ENCODE data around the gene TBPL2. TPM values are rescaled to one million over a fixed set of nuclear protein-coding genes. Genes with fewer than 3 reads are reported as not detected.

The TBPL2 gene
- total RNA-seq, 1 experiment from 2014 or later: not detected

- H2BK120ac ChIP-seq (ENCODE audit: low read depth, low read length, poor library complexity, severe bottlenecking): no peak overlapping the region
- H3T11ph ChIP-seq (ENCODE audit: low read length): no peak overlapping the region
- no peak for TF ChIP-seq CTCF (conservative IDR thresholded peaks at IDR 0.05)
- peaks cover 2% of the 10 kb centered on the region; the same call in 1 of the 2 replicates for H3K27me3 Mint-ChIP-seq (ENCODE audit: low read depth)
- H2BK20ac ChIP-seq (ENCODE audit: low read depth, low read length, poor library complexity, severe bottlenecking): no peak overlapping the region
- no peak overlapping the region for H3K23ac ChIP-seq (ENCODE audit: insufficient read length, low read depth, low read length)
- no peak overlapping the region for H3K4ac ChIP-seq (ENCODE audit: low read depth, low read length)
- H4K5ac ChIP-seq (ENCODE audit: insufficient read length, low read depth, low read length): no peak overlapping the region
- H3K79me2 ChIP-seq (ENCODE audit: insufficient read depth, low read length): no peaks in the 10 kb centered on the region
- H4K20me1 ChIP-seq (ENCODE audit: control insufficient read depth, insufficient read depth, insufficient read length): no peaks in the 10 kb centered on the region
- H3K27me3 ChIP-seq (ENCODE audit: insufficient read depth, low read length): no peaks in the 10 kb centered on the region
- H3K27ac Mint-ChIP-seq: no peak overlapping the region
- no peak overlapping the region for H3K4me3 Mint-ChIP-seq
- no peak for DNase-seq
- H4K91ac ChIP-seq (ENCODE audit: insufficient read length, low read depth, low read length): no peak overlapping the region
- no peak overlapping the region for H3K4me2 ChIP-seq (ENCODE audit: insufficient read depth, insufficient read length, low read length)
- peaks cover 0 to 2% (median 0%) of the 10 kb centered on the region in 3 experiments; a peak in 2 of 7 replicates for H3K36me3 Mint-ChIP-seq (ENCODE audit: insufficient read depth in 1 of 3, low read depth in 3 of 3)
- no peak overlapping the region for H3K14ac ChIP-seq (ENCODE audit: insufficient read depth, low read length)
- WGBS (ENCODE audit: extremely low coverage, insufficient read length, low lambda C conversion rate): no CpG with 5 or more reads among the region's 4 CpGs
- H3K9me3 ChIP-seq (ENCODE audit: control insufficient read depth, low read depth, low read length): no peaks in the 10 kb centered on the region
- H3K79me1 ChIP-seq (ENCODE audit: insufficient read depth, low read depth, low read length, poor library complexity, severe bottlenecking): no peaks in the 10 kb centered on the region
- no peak overlapping the region for H3K27ac ChIP-seq (ENCODE audit: insufficient read length, low read depth, low read length)
- H2AFZ ChIP-seq (ENCODE audit: low read length): no peak overlapping the region
- H3K4me1 Mint-ChIP-seq: peaks cover 15 to 21% of the 10 kb centered on the region in 2 experiments
- H2BK15ac ChIP-seq (ENCODE audit: low read depth, low read length): no peak overlapping the region
- H3K9me3 Mint-ChIP-seq: no peaks in the 10 kb centered on the region
- H2BK12ac ChIP-seq (ENCODE audit: insufficient read length, low read depth, low read length): no peak overlapping the region
- no peaks in the 10 kb centered on the region for H3K4me1 ChIP-seq (ENCODE audit: insufficient read depth, low read length)
- H3K23me2 ChIP-seq (ENCODE audit: insufficient read length, low read depth, low read length, poor library complexity, severe bottlenecking): no peaks in the 10 kb centered on the region
- no peak overlapping the region for H3K56ac ChIP-seq (ENCODE audit: insufficient read length, low read depth, low read length)
- no peak overlapping the region for H3K9ac ChIP-seq (ENCODE audit: extremely low read depth, insufficient read length, low read length)
- H3K18ac ChIP-seq (ENCODE audit: insufficient read length, low read depth, low read length): no peak overlapping the region
- H4K8ac ChIP-seq (replicated peaks; ENCODE audit: insufficient read length, low read depth, low read length): no peak overlapping the region
- no peak overlapping the region for H2AK5ac ChIP-seq (ENCODE audit: insufficient read length, low read length)
- H2BK5ac ChIP-seq (ENCODE audit: insufficient read length, low read length): no peak overlapping the region
Observed at GRCh38 chr14:55451398-55451797, 11.0 kb upstream of the TBPL2 start.
